ENCODE data around the gene SS18L1. TPM values are rescaled to one million over a fixed set of nuclear protein-coding genes. Genes with fewer than 3 reads are reported as not detected.

SS18L1 gene
- polyA plus RNA-seq, 2 donors = 5.5 to 14.7 TPM

GRCh38 chr20:62167474-62167873 is 23.9 kb downstream of the SS18L1 start:
- WGBS, 2 donors = 83 to 90% methylated on average over 6 of the region's 6 CpGs

DNA sequence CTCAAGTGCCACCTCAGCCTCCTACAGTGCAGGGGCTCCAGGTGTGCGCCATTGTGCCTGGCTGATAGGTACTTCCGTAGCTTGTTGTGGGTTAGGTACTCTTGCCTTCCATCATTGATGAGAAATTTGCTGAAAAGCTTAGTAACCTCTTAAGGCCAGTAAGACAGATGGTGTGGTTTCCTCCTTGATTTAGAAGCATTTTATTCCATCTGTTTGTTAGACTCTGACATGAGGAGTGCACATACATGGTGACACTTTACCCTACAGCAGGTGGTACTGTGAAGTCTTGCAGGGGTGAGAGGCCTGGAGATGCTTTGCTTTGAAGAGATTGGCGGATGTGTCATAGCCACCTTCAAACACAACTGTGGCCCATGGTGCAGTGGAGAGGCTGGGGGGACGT is 24.5 kb downstream of the SS18L1 start:
- no peak overlapping the region for H3K27ac ChIP-seq (ENCODE audit: low read depth in 2 of 2, low read length in 1 of 2)
- peaks cover 22 to 44% of the 10 kb centered on the region in 2 donors for H3K36me3 ChIP-seq (ENCODE audit: control insufficient read depth in 2 of 2, insufficient read depth in 2 of 2, low read length in 1 of 2)
- no peak overlapping the region for H3K4me3 ChIP-seq (ENCODE audit: low read depth in 1 of 2, low read length in 2 of 2)
- H3K4me1 ChIP-seq (ENCODE audit: control insufficient read depth in 2 of 2, insufficient read depth in 2 of 2, low read length in 1 of 2) = no peaks in the 10 kb centered on the region
- peaks cover 0 to 2% of the 10 kb centered on the region in 2 donors for H3K9me3 ChIP-seq (ENCODE audit: control insufficient read depth in 2 of 2, insufficient read depth in 1 of 2, low read depth in 1 of 2, low read length in 1 of 2)
- no peaks in the 10 kb centered on the region for H3K27me3 ChIP-seq (ENCODE audit: control insufficient read depth in 1 of 2, insufficient read depth in 2 of 2, low read length in 2 of 2)
- 88 to 91% methylated on average over 4 of the region's 4 CpGs for WGBS, 2 donors

More at GRCh38 chr20:62167474-62167873, 23.9 kb downstream of the SS18L1 start:
- Histone ChIP-seq H3K36me3 (ENCODE audit: control insufficient read depth in 2 of 2, insufficient read depth in 2 of 2, low read length in 1 of 2) (peaks cover 22 to 49% of the 10 kb centered on the region in 2 donors), H3K9me3 (ENCODE audit: control insufficient read depth in 2 of 2, insufficient read depth in 1 of 2, low read depth in 1 of 2, low read length in 1 of 2) (peaks cover 0 to 2% of the 10 kb centered on the region in 2 donors), H3K4me1 (ENCODE audit: control insufficient read depth in 2 of 2, insufficient read depth in 2 of 2, low read length in 1 of 2) (no peaks in the 10 kb centered on the region), H3K27ac (ENCODE audit: low read depth in 2 of 2, low read length in 1 of 2) (no peak overlapping the region), H3K4me3 (ENCODE audit: low read depth in 1 of 2, low read length in 2 of 2) (no peak overlapping the region), H3K27me3 (ENCODE audit: control insufficient read depth in 1 of 2, insufficient read depth in 2 of 2, low read length in 2 of 2) (no peaks in the 10 kb centered on the region)

DNA sequence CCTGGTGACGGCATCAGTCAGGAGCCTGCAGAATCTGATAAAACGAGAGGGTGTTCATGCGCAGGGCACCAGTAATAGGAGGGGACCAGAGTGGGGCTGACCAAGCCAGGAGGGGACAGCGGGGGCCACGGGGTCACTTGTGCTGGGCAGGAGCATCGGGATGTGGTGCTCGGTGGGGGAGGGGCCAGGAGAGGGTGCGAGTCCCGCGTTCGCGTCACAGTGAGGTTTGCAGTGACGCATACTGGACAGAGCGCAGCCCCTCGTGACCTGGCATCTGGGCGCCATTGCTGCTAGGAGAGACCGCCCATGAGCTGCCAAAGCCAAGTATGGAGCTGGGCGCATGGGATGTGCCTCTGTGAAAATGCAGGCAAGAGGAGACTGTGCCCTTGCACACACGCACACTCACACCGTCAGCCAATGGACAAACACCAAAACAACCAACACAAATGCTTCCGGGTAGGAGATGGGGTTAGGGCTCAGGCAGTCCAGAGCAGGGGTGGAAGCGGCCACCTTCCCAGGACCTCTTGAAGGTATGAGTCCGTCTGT is 25.4 kb downstream of the SS18L1 start:
- Histone ChIP-seq H3K27me3 (ENCODE audit: control insufficient read depth in 1 of 2, insufficient read depth in 2 of 2, low read length in 2 of 2) (no peaks in the 10 kb centered on the region), H3K4me1 (ENCODE audit: control insufficient read depth in 2 of 2, insufficient read depth in 2 of 2, low read length in 1 of 2) (no peaks in the 10 kb centered on the region), H3K4me3 (ENCODE audit: low read depth in 1 of 2, low read length in 2 of 2) (no peak overlapping the region), H3K27ac (ENCODE audit: low read depth in 2 of 2, low read length in 1 of 2) (no peak overlapping the region), H3K36me3 (ENCODE audit: control insufficient read depth in 2 of 2, insufficient read depth in 2 of 2, low read length in 1 of 2) (peaks cover 22 to 38% of the 10 kb centered on the region in 2 donors), H3K9me3 (ENCODE audit: control insufficient read depth in 2 of 2, insufficient read depth in 1 of 2, low read depth in 1 of 2, low read length in 1 of 2) (peaks cover 0 to 2% of the 10 kb centered on the region in 2 donors)
- 95 to 96% methylated on average over 23 of the region's 23 CpGs for WGBS, 2 donors

GRCh38 chr20:62170536-62170935 is 27.0 kb downstream of the SS18L1 start:
- Histone ChIP-seq H3K4me1 (ENCODE audit: control insufficient read depth in 2 of 2, insufficient read depth in 2 of 2, low read length in 1 of 2) (no peaks in the 10 kb centered on the region), H3K27me3 (ENCODE audit: control insufficient read depth in 1 of 2, insufficient read depth in 2 of 2, low read length in 2 of 2) (no peaks in the 10 kb centered on the region), H3K4me3 (ENCODE audit: low read depth in 1 of 2, low read length in 2 of 2) (no peak overlapping the region), H3K36me3 (ENCODE audit: control insufficient read depth in 2 of 2, insufficient read depth in 2 of 2, low read length in 1 of 2) (peaks cover 8 to 34% of the 10 kb centered on the region in 2 donors), H3K9me3 (ENCODE audit: control insufficient read depth in 2 of 2, insufficient read depth in 1 of 2, low read depth in 1 of 2, low read length in 1 of 2) (peaks cover 0 to 2% of the 10 kb centered on the region in 2 donors), H3K27ac (ENCODE audit: low read depth in 2 of 2, low read length in 1 of 2) (no peak overlapping the region)
- 93% methylated on average over 9 of the region's 9 CpGs for WGBS, 2 donors

DNA sequence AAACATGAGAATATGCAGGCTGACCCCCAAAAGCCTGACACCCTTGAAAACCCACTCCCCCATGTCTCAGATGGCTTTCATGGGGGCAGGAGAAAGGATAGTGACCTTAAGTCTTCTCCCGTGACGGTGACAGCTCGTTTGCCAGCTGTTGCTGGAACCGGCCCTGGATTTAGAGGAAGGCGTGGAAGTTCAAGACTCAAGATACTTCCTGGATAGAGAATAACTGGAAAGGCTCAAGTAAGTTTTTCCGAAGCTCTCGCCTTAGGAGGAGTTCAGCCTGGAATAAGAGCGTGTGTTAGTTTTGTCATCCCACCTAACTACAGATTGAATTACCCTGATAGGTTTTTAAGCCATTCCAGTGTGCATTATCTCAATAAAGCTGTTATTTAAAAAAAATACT is 27.7 kb downstream of the SS18L1 start:
- H3K4me3 ChIP-seq (ENCODE audit: low read depth in 1 of 2, low read length in 2 of 2) = no peak overlapping the region
- no peaks in the 10 kb centered on the region for H3K27me3 ChIP-seq (ENCODE audit: control insufficient read depth in 1 of 2, insufficient read depth in 2 of 2, low read length in 2 of 2)
- H3K9me3 ChIP-seq (ENCODE audit: control insufficient read depth in 2 of 2, insufficient read depth in 1 of 2, low read depth in 1 of 2, low read length in 1 of 2) = peaks cover 0 to 2% of the 10 kb centered on the region in 2 donors
- peaks cover 4 to 31% of the 10 kb centered on the region in 2 donors for H3K36me3 ChIP-seq (ENCODE audit: control insufficient read depth in 2 of 2, insufficient read depth in 2 of 2, low read length in 1 of 2)
- 79 to 82% methylated on average over 8 of the region's 8 CpGs for WGBS, 2 donors
- H3K27ac ChIP-seq (ENCODE audit: low read depth in 2 of 2, low read length in 1 of 2) = no peak overlapping the region
- no peaks in the 10 kb centered on the region for H3K4me1 ChIP-seq (ENCODE audit: control insufficient read depth in 2 of 2, insufficient read depth in 2 of 2, low read length in 1 of 2)

DNA sequence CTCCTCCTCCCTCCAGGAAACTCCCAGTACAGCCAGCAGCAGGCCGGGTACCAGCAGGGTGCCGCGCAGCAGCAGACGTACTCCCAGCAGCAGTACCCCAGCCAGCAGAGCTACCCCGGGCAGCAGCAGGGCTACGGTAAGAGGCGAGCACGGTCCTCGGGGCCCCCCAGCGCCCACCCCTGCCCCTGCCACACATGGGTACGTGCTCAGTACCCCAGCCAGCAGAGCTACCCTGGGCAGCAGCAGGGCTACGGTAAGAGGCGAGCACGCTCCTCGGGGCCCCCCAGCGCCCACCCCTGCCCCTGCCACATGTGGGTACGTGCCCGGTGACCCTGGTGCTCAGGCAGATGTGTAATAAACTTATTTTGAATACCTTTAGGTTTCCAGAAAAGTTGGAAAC is 29.1 kb downstream of the SS18L1 start:
- Histone ChIP-seq H3K9me3 (ENCODE audit: control insufficient read depth in 2 of 2, insufficient read depth in 1 of 2, low read depth in 1 of 2, low read length in 1 of 2) (peaks cover 0 to 2% of the 10 kb centered on the region in 2 donors), H3K4me3 (ENCODE audit: low read depth in 1 of 2, low read length in 2 of 2) (no peak overlapping the region), H3K4me1 (ENCODE audit: control insufficient read depth in 2 of 2, insufficient read depth in 2 of 2, low read length in 1 of 2) (no peaks in the 10 kb centered on the region), H3K36me3 (ENCODE audit: control insufficient read depth in 2 of 2, insufficient read depth in 2 of 2, low read length in 1 of 2) (peaks cover 4 to 31% of the 10 kb centered on the region in 2 donors), H3K27ac (ENCODE audit: low read depth in 2 of 2, low read length in 1 of 2) (no peak overlapping the region), H3K27me3 (ENCODE audit: control insufficient read depth in 1 of 2, insufficient read depth in 2 of 2, low read length in 2 of 2) (no peaks in the 10 kb centered on the region)
- 91 to 96% methylated on average over 14 to 18 of the region's 18 CpGs for WGBS, 2 donors

- 93 to 94% methylated on average over 28 of the region's 28 CpGs for WGBS, 2 donors
- no peaks in the 10 kb centered on the region for H3K4me1 ChIP-seq (ENCODE audit: control insufficient read depth in 2 of 2, insufficient read depth in 2 of 2, low read length in 1 of 2)
- H3K36me3 ChIP-seq (ENCODE audit: control insufficient read depth in 2 of 2, insufficient read depth in 2 of 2, low read length in 1 of 2) = peaks cover 4 to 26% of the 10 kb centered on the region in 2 donors
- no peaks in the 10 kb centered on the region for H3K27me3 ChIP-seq (ENCODE audit: control insufficient read depth in 1 of 2, insufficient read depth in 2 of 2, low read length in 2 of 2)
- no peaks in the 10 kb centered on the region for H3K9me3 ChIP-seq (ENCODE audit: control insufficient read depth in 2 of 2, insufficient read depth in 1 of 2, low read depth in 1 of 2, low read length in 1 of 2)
- H3K4me3 ChIP-seq (ENCODE audit: low read depth in 1 of 2, low read length in 2 of 2) = no peak overlapping the region
- no peak overlapping the region for H3K27ac ChIP-seq (ENCODE audit: low read depth in 2 of 2, low read length in 1 of 2)
Observed at GRCh38 chr20:62174021-62174804, 30.6 kb downstream of the SS18L1 start.

- WGBS, 2 donors = 96% methylated on average over 26 of the region's 26 CpGs
- H3K4me3 ChIP-seq (ENCODE audit: low read depth in 1 of 2, low read length in 2 of 2) = no peak overlapping the region
- H3K36me3 ChIP-seq (ENCODE audit: control insufficient read depth in 2 of 2, insufficient read depth in 2 of 2, low read length in 1 of 2) = peaks cover 4 to 20% of the 10 kb centered on the region in 2 donors
Observed at GRCh38 chr20:62174870-62175624, 31.5 kb downstream of the SS18L1 start.

DNA sequence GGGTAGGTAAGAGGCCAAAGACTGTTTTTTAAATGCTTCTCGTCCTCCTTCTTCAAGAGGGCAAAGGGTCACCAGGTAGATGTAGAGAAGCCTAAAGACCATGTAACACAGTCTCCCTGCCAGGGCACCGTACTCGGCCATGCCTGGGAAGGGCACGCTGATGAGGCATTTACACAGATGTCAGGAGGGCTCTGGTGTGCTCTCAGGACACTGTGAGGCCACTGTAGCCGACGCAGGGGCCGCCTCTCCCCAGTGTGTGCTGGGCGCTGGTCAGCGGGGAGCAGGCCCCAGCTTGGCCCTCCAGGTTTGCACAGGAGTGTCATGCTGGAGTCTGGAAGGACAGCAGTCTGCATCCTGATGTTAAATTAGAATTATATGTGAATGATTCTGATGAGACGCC is 32.1 kb downstream of the SS18L1 start:
- Histone ChIP-seq H3K4me1 (ENCODE audit: control insufficient read depth in 2 of 2, insufficient read depth in 2 of 2, low read length in 1 of 2) (no peaks in the 10 kb centered on the region), H3K27me3 (ENCODE audit: control insufficient read depth in 1 of 2, insufficient read depth in 2 of 2, low read length in 2 of 2) (no peaks in the 10 kb centered on the region), H3K9me3 (ENCODE audit: control insufficient read depth in 2 of 2, insufficient read depth in 1 of 2, low read depth in 1 of 2, low read length in 1 of 2) (no peaks in the 10 kb centered on the region), H3K36me3 (ENCODE audit: control insufficient read depth in 2 of 2, insufficient read depth in 2 of 2, low read length in 1 of 2) (peaks cover 0 to 20% of the 10 kb centered on the region in 2 donors), H3K27ac (ENCODE audit: low read depth in 2 of 2, low read length in 1 of 2) (no peak overlapping the region), H3K4me3 (ENCODE audit: low read depth in 1 of 2, low read length in 2 of 2) (no peak overlapping the region)
- WGBS, 2 donors = 94 to 96% methylated on average over 10 of the region's 10 CpGs

More at GRCh38 chr20:62174870-62175624, 31.5 kb downstream of the SS18L1 start:
- Histone ChIP-seq H3K27ac (ENCODE audit: low read depth in 2 of 2, low read length in 1 of 2) (no peak overlapping the region), H3K9me3 (ENCODE audit: control insufficient read depth in 2 of 2, insufficient read depth in 1 of 2, low read depth in 1 of 2, low read length in 1 of 2) (no peaks in the 10 kb centered on the region), H3K4me1 (ENCODE audit: control insufficient read depth in 2 of 2, insufficient read depth in 2 of 2, low read length in 1 of 2) (no peaks in the 10 kb centered on the region), H3K27me3 (ENCODE audit: control insufficient read depth in 1 of 2, insufficient read depth in 2 of 2, low read length in 2 of 2) (no peaks in the 10 kb centered on the region)

All from esophagus (tissue), 2 donors.